ENCODE measurements around the gene CFAP100.

DNA sequence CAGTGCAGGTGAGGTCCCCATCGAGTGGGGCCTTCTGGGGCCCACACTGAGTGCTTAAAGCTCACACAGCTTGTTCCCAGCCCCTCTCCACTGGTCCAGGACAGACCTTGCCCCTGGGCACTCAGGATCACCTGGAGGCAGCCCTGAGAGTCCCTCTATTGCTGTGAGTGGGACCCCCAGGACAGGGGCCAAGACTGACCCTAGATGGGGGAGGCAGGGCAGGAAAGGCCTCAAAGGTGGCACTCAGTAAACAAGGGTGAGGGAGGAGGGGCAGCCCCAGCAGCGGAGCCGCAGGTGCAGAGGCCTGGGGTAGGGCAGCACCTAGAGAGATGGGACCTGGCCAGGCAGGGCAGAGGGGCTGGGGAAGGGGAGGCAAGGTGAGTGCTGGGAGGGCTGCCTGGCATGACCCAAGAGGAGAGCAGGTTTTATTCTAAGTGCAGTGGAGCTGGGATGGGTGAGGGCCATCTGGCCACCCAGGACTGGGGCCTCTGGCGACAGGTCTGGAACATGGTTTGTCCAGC lies 27.9 kb downstream of the CFAP100 start:
- TF ChIP-seq JUND (IDR thresholded peaks at IDR 0.05) (no peak), EZH2 (IDR thresholded peaks at IDR 0.05) (no peak), SIN3A (IDR thresholded peaks at IDR 0.05; ENCODE audit: low read depth) (no peak)
- TF ChIP-seq, protein P1, sequence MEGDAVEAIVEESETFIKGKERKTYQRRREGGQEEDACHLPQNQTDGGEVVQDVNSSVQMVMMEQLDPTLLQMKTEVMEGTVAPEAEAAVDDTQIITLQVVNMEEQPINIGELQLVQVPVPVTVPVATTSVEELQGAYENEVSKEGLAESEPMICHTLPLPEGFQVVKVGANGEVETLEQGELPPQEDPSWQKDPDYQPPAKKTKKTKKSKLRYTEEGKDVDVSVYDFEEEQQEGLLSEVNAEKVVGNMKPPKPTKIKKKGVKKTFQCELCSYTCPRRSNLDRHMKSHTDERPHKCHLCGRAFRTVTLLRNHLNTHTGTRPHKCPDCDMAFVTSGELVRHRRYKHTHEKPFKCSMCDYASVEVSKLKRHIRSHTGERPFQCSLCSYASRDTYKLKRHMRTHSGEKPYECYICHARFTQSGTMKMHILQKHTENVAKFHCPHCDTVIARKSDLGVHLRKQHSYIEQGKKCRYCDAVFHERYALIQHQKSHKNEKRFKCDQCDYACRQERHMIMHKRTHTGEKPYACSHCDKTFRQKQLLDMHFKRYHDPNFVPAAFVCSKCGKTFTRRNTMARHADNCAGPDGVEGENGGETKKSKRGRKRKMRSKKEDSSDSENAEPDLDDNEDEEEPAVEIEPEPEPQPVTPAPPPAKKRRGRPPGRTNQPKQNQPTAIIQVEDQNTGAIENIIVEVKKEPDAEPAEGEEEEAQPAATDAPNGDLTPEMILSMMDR (IDR thresholded peaks at IDR 0.05 in 2 of 3, conservative IDR thresholded peaks at IDR 0.05 in 1 of 3; ENCODE audit: borderline replicate concordance in 1 of 3, insufficient read depth in 1 of 3, low read depth in 2 of 3, low read length in 2 of 3), result no peak
